GM21717 (cell line): ENCODE results near the gene OSBPL9.

Experiments used
- ATAC-seq: cut with Tn5 transposase; IDR thresholded peaks from one replicate; pipeline ENCODE4 v1.9.1; 2021; ENCODE audit warnings: mild to moderate bottlenecking, moderate library complexity; ENCODE audit not compliant: unreplicated experiment

Gene OSBPL9

DNA sequence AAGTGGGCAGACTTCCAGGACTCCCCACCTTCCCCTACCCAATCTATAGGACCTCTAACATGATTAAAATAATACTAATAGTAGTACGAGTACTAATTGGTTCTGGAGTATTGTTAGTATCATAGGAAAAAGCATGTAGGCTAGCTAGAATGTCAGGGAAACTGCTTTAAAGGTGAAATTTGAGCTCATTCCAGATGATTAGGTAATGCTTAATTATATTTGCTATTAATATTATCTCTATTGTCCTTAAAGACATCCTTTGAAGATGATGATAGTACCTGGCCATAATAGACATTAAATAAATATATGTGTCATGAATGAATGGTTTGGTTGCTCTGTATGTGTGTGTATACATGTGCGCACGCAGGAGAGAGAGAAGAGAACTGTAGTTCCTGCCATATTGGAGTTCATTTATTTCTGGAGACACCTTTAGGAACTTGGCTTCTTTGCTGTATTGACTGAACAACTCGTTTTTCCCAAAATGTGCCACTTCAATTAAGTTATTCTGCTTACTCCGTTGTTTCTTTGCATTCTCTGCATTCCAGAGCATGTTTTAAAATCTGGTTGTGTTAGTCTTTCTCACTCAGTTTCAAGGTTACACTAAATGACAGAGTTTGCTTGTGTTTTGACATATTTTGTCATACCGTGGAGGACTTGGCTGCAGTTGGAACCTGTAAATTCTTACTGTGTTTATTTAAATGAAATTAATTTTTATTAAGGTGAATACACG lies 117.1 kb downstream of the OSBPL9 start:
- ATAC-seq: no peak

DNA sequence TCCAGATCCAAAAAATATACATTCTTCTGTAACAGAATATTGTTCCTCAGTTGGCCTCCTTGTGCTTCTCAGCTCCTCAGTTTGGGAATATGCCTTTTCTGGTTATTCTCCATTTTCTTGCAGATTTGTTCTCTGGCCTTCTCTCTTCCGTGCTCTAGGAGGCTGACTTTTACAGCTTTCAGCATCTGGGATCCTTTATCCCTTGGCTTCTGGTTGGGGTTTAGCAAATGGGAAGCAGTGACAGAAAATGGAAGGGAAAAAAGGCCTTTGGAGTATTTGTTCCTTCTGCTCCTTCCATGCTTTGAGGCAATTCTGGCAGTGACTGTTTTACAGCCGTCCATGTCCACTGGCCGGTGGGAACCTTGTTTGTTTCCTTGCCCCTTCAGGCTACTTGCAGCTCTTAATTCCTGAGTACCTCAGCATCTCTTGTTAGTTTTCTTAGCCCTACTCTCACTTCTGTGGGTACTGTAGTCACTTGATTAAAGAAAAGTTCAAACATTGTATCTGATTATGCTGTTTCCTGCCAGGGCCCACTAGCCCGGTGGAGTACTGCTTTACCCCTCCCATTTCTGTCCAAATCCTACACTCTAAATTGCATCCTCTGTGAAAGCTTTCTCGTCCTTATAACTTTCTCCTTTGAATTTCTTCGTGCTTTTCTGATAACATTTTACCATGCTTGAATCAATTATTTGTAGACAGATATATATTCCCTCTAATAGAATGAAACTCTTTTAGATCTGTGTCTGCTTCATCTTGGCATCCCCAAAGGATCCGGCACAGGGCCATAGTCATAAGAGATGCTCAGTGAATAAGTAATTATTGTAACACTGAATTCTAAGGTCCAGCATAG lies 118.2 kb downstream of the OSBPL9 start:
- no peak for ATAC-seq

DNA sequence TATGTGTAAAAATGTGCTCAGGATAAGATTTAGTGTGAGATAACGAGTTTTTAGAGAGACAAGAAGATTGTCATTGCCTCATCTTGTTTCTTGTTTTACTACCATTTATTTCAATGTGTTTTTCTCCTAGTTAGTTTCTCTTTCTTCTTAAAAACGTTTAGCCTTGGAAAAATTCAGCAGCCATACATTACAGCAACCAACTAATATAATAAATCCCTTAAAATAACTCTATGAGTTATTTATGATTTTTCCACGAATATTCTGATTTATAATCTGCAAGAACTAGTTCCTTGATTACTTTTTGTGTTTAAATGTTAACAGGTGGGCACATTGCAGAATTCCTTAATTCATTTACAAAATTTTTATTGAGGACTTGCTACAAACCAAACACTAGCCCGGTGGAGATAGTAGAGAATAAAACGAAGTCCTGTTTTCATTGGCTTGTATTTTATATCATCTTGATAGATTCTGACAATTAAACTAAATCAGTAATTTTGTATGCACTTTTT lies 118.9 kb downstream of the OSBPL9 start:
- ATAC-seq: no peak

DNA sequence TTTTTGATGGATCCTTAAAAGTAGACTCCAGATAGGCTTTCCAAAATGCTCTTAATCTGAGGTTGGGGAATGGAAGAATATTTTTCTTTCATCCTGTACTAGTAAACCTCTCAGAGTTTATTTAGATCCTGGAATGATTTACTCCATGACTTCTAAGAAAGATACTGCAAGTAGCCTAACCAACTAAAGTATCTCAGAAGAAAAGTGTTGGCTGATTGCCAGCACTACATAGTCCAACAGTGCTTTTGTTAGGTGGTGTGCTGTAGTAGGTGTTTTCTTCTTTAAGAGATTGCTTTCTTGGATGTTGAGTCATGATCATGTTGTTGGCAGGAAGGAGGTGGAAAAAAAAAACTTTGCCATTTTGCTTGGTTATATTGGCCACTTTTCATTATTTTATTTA lies 119.8 kb downstream of the OSBPL9 start:
- ATAC-seq: no peak

DNA sequence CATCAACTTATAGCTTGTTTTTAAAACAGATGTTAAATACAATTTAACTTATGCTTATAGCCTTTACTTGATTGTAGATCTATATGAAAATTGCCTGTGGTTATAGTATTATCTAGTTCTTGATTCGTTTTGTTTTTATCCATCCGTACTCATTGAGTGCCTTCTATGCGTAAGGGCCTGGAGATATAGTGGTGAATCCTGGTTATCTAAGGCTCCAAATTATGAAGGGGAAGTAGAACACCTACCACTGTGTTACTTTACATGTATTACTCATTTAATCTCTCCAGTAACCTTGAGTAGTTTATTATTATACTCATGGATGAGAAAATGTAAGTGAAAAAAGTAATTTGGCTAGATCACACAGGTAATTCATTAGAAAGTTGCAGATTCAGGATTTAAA lies 121.8 kb downstream of the OSBPL9 start:
- ATAC-seq: no peak

DNA sequence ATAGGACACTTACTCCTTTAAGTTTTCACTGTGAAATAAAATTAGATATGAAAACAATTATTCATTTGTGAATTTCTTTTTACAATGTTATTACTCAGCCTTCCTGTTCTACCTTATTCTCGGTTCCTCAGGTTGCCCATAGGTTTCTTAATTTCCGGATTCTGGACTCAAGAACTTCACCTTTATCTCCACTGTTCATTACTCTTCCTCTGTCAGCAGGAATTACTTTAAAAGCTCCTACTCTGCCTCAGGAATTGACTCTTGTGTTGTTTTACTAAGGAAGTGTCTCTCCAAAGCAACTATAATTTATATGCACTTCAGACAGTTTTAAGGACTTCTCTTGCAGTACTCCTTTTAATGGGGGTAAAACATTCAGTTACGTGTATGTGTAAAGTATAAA lies 123.8 kb downstream of the OSBPL9 start:
- no peak for ATAC-seq

DNA sequence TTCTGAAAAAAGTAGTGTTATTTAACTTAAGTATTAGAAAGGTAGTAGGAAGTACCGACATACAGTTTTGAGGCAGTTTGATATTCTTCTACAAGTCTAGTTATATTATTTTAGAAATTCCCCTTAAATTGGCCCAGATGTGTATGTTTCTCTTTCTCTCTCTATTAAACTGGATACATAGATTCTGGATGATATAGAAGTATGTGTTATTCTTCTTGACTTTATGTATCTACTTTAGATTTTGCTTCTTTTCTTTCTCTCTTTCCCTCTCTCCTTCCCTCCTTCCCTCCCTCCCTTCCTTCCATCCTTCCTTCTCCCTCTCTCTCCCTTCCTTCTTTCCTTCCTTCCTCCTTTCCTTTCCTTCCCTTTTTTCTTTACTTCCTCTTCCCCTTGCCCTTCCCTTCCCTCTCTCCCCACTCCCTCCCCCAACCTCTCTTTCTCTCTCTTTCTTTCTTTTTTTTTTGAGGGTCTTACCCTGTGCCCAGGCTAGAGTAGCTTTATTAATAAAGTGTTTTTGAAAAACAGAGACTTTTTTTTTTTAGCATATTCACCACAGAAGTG lies 124.3 kb downstream of the OSBPL9 start:
- ATAC-seq: no peak

DNA sequence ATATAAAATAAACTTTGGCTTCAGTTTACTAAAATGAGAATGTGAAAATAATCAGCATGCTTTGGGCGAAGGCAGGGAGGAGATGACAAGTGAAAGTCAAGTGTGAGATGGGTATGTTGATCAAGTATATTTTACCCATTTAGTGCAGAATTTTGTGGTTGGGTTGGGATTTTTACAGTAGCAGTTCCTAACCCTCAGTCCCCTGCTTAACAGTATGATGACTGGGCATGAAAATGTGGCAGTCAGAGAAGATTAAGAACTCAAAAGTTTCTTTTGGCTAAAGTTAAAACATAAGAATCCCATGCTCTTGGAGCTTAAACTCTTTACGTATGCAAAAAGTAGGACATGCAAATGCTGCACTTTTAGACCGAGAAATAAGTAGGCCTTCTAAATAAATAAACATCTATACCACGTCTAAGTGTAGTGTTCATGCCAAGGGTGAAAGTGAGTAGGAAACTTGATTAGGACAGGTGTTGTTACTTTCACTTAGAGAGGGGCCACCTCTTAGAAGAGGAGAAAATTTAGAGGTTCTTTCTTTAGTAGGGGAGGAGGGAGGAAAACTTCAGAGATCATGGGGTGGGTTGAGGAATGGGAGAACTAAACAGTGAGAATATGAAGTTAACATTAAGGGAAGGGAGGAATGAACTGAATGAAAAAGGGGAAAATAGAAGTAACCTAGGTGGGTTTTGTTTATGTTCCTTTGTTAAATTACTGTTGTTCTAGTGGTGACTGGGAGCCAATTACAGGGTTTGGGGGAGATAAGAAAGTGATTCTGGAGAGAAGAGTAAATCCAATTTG lies 127.8 kb downstream of the OSBPL9 start:
- ATAC-seq: no peak

DNA sequence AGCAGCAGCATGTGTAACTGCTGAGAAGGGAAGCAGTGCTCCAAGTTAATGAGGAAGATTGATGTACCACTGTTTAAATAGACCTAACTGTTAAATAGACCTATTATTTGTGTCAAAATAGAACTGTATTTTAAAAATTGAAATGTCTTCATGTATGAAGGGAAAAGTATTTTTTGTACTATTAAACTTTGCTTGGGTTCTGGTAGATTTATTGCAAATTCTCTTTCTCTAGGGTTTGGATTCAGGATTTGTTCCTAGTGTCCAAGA lies 128.3 kb downstream of the OSBPL9 start:
- ATAC-seq: no peak

DNA sequence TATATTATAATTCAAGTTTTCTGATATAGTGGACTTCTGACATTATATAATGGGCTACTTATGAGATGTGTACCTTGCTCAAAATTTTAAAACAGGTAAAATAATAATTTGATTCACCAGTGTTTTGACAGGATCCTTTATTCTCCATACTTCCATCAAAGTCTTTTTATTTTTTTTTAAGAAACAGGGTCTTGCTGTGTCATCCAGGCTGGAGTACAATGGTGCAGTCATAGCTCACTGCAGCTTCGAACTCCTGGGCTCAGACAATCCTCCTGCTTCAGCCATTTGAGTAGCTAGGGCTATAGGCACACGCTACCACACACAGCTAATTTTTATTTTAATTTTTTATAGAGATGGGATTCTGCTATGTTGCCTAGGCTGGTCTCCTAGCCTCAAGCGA lies 132.3 kb downstream of the OSBPL9 start:
- ATAC-seq: no peak

DNA sequence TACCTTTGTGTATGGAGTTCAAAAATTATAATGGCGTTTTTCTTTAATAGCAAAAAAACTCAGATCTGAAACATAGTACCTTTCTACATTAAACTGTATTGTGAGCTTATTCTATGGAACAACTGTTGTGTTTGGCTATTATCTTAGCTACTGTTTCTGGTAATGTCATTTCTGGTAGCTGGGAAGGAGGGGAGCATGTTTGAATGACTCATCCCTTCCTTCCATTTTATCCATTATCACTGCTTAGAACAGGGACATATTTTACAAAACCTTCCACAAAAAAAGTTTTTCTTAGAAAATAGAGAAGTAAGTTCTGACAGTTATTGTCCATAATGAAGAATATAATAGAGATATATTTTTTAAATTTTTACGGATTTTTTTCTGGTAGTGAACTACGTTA lies 133.3 kb downstream of the OSBPL9 start:
- no peak for ATAC-seq

DNA sequence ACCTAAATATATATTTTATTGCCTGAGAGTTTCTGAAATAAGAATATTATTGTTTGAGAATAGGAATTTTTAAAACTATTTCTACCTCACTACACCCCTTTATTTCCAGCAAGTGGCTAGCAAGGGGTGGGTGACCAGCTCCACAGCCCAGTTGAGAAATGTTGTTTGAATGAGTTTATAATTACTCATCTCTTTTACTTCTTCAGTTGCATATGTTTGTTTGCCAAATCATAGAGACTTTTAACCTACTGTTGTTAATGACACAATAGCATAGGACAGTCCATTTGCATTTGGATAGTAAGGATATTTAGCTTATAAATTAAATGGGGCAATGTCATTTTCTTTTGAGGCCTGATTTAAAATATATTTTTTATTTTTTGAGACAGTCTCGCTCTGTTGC lies 133.8 kb downstream of the OSBPL9 start:
- ATAC-seq: no peak

DNA sequence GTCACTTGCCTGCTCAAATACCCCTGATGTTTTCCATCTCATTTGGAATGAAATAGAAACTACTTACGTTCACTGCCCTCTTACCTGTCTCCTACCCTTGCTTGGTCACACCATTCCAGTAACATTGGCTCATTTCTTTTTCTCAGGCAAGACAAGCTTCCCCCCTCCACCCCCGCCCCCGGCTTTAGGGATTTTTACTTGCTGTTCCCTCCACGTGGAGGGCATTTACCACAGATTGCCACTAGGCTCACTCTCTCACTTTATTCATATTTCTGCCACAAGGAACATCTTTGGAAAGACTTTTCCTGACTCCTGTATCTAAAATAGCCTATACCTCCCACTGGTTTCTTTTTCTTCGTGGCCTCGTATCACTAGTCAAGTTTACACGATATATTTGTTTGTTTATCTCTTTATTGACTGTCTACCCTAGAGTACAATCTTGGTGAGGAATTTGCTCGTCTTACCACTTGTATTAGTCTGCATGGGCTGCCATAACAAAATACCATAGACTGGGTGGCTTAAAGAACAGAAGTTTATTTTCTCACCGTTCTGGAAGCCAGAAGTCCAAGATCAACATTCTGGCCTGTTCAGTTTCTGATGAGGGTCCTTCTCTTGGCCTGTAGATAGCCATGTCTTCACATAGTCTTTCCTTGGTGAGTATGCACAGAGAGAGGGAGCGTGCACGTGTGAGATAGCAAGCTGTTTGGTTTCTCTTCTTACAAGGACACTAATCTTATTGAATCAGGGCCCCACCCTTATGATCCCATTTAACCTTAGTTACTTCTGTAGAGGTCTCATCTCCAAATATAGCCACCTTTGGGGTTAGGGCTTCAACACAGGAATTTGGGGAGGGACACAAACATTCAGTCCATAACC lies 135.4 kb downstream of the OSBPL9 start:
- ATAC-seq: no peak

DNA sequence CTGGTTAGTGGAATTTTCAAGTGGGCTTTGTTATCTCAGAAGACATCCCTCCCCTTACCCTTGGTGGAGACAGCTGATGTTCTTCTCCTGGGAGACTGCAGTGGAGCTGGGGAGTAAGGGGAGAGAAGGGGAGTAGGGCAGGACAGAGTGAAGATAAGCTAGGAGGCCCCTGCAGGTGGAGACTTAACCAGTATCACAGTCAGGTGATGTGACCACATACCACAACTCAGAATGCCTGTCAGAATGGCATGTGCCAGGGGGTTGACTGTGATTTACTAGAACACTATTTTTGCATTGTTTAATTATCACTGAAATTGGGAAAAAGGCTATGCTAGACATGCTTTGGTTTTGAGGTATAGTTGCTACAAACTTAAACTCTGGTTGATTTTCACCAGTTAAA lies 137.1 kb downstream of the OSBPL9 start:
- no peak for ATAC-seq

DNA sequence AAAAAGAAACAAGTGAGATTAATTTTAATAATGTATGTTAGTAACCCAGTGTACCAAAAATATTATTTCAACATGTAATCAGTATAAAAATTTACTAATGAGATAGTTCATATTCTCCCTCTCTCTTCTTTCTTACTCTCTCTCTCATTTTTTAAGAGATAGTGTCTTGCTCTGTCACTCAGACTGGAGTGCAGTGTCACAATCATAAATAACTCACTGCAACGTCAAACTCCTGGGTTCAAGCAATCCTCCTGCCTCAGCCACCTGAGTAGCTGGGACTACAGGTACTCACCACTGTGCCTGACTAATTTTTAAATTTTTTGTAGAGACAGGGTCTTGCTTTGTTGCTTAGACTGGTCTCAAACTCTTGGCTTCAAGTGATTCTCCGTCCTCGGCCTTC lies 137.8 kb downstream of the OSBPL9 start:
- ATAC-seq: no peak

DNA sequence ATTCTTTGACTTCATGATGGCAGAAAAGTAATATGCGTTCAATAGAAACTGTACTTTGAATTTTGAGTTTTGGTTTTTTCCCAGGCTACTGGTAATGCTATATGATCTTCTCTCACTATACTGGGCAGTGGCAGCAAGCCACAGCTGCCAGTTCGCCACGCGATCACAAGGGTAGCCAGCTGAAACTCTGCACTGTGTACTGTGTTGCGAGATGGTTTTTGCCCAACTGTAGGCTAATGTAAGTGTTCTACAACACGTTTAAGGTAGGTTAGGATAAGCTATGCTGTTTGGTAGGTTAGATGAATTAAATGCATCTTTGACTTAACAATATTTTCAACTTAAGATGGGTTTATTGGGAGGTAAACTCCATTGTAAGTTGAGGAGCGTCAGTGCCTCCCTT lies 138.5 kb downstream of the OSBPL9 start:
- ATAC-seq: no peak

DNA sequence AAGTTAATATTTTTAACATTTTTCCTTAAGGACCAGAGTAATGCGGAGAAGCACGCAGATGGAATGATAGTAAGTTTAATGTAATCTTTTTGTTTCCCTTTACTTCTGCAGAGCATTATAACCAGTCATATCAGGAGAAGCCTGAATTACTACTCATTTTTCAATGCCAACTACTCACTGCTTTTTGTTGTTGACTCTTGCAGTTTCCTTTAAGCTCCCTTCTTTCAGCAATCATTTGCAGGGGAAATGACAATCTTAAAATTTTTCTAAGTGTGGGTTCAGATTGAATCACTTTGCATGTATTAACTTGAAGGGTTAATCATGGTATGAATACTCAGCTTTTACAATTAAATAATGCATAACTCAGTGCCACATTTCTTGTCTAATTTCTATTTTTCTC lies 139.4 kb downstream of the OSBPL9 start:
- no peak for ATAC-seq

DNA sequence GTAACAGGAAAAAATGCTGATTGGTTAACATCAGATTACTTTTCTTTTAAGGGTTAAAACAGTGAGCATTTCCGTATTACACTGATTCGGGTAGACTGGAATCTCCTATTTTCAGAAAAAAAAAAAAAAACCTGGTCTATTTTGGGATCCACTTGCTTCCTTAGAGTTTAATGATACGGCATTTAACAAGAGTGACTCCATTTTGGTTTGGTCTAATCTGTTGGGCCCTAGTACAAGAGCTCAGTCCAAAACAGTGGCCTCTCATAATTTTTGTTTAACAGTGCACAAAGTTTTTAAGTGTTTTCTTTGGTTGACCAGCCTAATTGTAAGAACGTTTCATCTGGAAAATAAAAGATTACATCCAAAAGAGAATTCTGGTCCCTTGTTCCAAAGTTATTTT lies 141.4 kb downstream of the OSBPL9 start:
- ATAC-seq: no peak

DNA sequence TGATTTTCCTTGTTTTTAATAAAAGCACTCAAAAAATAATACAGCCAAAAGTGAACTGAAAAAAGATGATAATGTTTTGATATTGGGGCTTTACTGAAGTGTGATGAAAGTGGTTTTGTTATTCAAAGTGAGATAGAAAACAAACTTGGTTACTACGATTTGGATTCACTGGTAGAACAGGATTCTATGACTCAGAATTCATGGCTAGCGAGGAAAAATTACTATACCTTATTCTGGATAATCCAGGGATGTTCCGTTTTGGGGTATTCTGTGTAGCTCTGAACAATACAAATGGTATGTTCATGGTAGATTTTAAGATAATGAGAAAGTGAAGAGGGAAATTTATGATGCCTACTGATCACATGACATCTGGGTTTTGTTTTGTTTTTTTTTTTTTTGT lies 144.0 kb downstream of the OSBPL9 start:
- no peak for ATAC-seq

DNA sequence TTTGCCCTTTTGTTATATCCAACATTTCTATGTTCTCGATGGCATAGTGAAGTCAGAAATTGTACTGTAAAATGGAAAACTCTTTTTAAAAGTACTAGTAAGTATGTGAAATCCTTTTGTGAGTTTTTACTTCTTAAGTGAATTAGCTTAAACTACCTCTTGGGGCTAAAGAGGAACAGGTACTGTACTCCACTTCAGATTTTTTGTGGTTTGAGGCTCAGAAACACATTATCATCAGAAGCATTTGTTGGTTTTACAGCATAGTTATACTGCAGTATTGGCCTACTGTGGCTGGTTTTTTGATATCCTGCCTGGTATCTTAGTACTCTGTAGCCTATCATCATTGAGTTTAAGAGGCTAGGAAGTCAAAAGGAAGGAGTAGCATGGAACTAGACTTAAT lies 144.5 kb downstream of the OSBPL9 start:
- no peak for ATAC-seq
